Stimulated activated naive B cell treated with anti-CD40 and anti-IgM and Interleukin-4, amounts not matched to agents 10 μg/mL and 1 μg/mL and 100 μg/mL, for 72 hours (primary cell): ENCODE results near the gene SDC1.
"Not testable (repeated sequence)": the region's sequence is repeated elsewhere in the genome, so short reads cannot be mapped to it uniquely, and the experiment has no call there.

Experiments
- ATAC-seq, 2 donors: fragments of 150-1000 bp; cut with Tn5 transposase; replicated peaks; 2 replicates each; pipeline ENCODE4 v1.10.0; 2021; ENCODE audit warnings: moderate library complexity in 1 of 2
- DNase-seq: peaks from one replicate; pipeline ENCODE4 v3.0.0; 2021
- H3K27ac Mint-ChIP-seq: one replicate; pipeline ENCODE4 v1.8.0; 2022; ENCODE audit warnings: mild to moderate bottlenecking, mixed read lengths
- H3K27me3 Mint-ChIP-seq, 2 donors: one replicate each; pipeline ENCODE4 v1.8.0; 2022; ENCODE audit warnings: mixed read lengths in 2 of 2
- H3K36me3 Mint-ChIP-seq, 2 donors: one replicate each; pipeline ENCODE4 v1.8.0; 2022; ENCODE audit warnings: mixed read lengths in 2 of 2, mild to moderate bottlenecking in 1 of 2
- H3K4me1 Mint-ChIP-seq, 2 donors: one replicate each; pipeline ENCODE4 v1.8.0; 2022; ENCODE audit warnings: mixed read lengths in 2 of 2, mild to moderate bottlenecking in 1 of 2
- H3K4me3 Mint-ChIP-seq, 2 donors: one replicate each; pipeline ENCODE4 v1.8.0; 2022; ENCODE audit warnings: mild to moderate bottlenecking in 2 of 2, mixed read lengths in 2 of 2, moderate library complexity in 1 of 2
- H3K9me3 Mint-ChIP-seq, 2 donors: one replicate each; pipeline ENCODE4 v1.8.0; 2022; ENCODE audit warnings: mixed read lengths in 2 of 2, mild to moderate bottlenecking in 1 of 2

Gene SDC1

GRCh38 chr2:20236496-20236895 lies 11.6 kb upstream of the SDC1 start:
- peaks cover 28 to 31% of the 10 kb centered on the region in 2 donors for H3K27me3 Mint-ChIP-seq
- DNase-seq (no peak), ATAC-seq (no peak)
- H3K9me3 Mint-ChIP-seq, result peaks cover 1 to 5% of the 10 kb centered on the region in 2 donors
- H3K36me3 Mint-ChIP-seq, result peaks cover 0 to 7% of the 10 kb centered on the region in 2 donors
- peaks cover 0 to 2% of the 10 kb centered on the region in 2 donors for H3K4me1 Mint-ChIP-seq
- H3K27ac Mint-ChIP-seq, result no peak overlapping the region
- no peak overlapping the region for H3K4me3 Mint-ChIP-seq

- H3K27me3 Mint-ChIP-seq, result peaks cover 34 to 37% of the 10 kb centered on the region in 2 donors
- H3K27ac Mint-ChIP-seq, result no peak overlapping the region
- H3K4me3 Mint-ChIP-seq, result no peak overlapping the region
- ATAC-seq, result no peak
- no peaks in the 10 kb centered on the region for H3K4me1 Mint-ChIP-seq
- no peak for DNase-seq
- H3K36me3 Mint-ChIP-seq, result peaks cover 0 to 7% of the 10 kb centered on the region in 2 donors
- peaks cover 1 to 5% of the 10 kb centered on the region in 2 donors for H3K9me3 Mint-ChIP-seq
These were observed 10.8 kb upstream of the SDC1 start for GRCh38 chr2:20235655-20236305.

DNA sequence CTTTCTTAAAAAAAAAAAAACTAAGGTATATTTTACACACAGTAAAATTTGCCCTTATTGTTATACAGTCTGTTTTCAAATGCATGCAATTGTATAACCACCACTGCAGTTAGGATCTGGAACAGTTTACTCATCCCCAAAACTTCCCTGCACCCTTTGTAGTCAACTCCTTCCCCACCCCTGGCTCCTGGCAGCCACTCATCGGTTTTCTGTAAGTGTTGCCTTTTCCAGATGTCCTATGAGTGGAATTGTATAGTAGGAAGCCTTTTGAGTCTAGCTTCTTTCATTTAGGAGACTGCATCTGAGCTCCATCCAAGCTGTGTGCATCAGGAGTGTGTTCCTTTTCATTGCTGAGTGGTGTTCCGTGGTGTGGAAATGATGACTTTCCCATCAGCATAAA lies 9.7 kb upstream of the SDC1 start:
- H3K36me3 Mint-ChIP-seq, ATAC-seq, H3K27ac Mint-ChIP-seq, H3K4me1 Mint-ChIP-seq, H3K4me3 Mint-ChIP-seq, H3K9me3 Mint-ChIP-seq, DNase-seq: not testable (repeated sequence)
- peaks cover 35 to 40% of the 10 kb centered on the region in 2 donors for H3K27me3 Mint-ChIP-seq

GRCh38 chr2:20232837-20233207 lies 7.9 kb upstream of the SDC1 start:
- Mint-ChIP-seq H3K27me3 (peaks cover 46 to 49% of the 10 kb centered on the region in 2 donors), H3K4me1 (no peaks in the 10 kb centered on the region), H3K36me3 (peaks cover 0 to 2% of the 10 kb centered on the region in 2 donors), H3K27ac (peak overlapping the region; percentile 32), H3K9me3 (peaks cover 1 to 2% of the 10 kb centered on the region in 2 donors), H3K4me3 (no peak overlapping the region)
- no peak for DNase-seq
- no peak for ATAC-seq

DNA sequence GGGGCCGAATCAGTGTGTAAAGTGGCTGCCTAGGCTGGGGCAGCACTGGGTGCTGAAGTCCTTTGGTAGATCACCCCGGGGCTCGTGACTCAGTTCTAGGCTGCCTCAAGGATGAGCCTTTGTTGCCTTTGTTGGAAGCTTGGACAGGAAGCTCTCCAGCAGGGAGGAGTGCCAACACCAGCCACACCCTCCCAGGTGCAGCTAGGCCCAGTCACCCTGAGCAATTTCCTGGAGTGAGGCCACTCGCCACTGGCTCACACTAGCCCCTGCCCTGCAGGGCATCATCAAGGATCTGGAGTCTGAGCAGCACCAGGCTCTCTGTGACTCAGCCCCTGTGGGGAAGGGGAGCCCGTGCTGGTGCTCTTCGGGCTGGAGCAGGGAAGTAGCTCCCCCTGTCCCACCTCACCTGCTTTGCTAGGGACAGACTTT lies 6.7 kb upstream of the SDC1 start:
- Mint-ChIP-seq H3K27ac (no peak overlapping the region), H3K4me3 (no peak overlapping the region), H3K9me3 (no peaks in the 10 kb centered on the region), H3K36me3 (no peaks in the 10 kb centered on the region), H3K4me1 (no peaks in the 10 kb centered on the region), H3K27me3 (peaks cover 42% of the 10 kb centered on the region in 2 donors)
- DNase-seq, result no peak
- ATAC-seq, result no peak

GRCh38 chr2:20231159-20231558 lies 6.2 kb upstream of the SDC1 start:
- Mint-ChIP-seq H3K27ac (no peak overlapping the region), H3K36me3 (no peaks in the 10 kb centered on the region), H3K4me1 (no peaks in the 10 kb centered on the region), H3K27me3 (peaks cover 39 to 40% of the 10 kb centered on the region in 2 donors), H3K9me3 (no peaks in the 10 kb centered on the region), H3K4me3 (no peak overlapping the region)
- no peak for DNase-seq
- ATAC-seq, result no peak

GRCh38 chr2:20230114-20230425 lies 5.1 kb upstream of the SDC1 start:
- Mint-ChIP-seq H3K27ac (no peak overlapping the region), H3K4me3 (no peak overlapping the region), H3K36me3 (no peaks in the 10 kb centered on the region), H3K27me3 (peaks cover 40 to 42% of the 10 kb centered on the region in 2 donors), H3K9me3 (no peaks in the 10 kb centered on the region), H3K4me1 (peaks cover 5 to 8% of the 10 kb centered on the region in 2 donors)
- no peak for ATAC-seq
- DNase-seq, result no peak

GRCh38 chr2:20229322-20230113 lies 4.6 kb upstream of the SDC1 start:
- Mint-ChIP-seq H3K36me3 (no peaks in the 10 kb centered on the region), H3K9me3 (no peaks in the 10 kb centered on the region), H3K4me3 (no peak overlapping the region), H3K27ac (no peak overlapping the region), H3K4me1 (peaks cover 5 to 8% of the 10 kb centered on the region in 2 donors), H3K27me3 (peaks cover 40 to 42% of the 10 kb centered on the region in 2 donors)
- DNase-seq (no peak), ATAC-seq (no peak)

DNA sequence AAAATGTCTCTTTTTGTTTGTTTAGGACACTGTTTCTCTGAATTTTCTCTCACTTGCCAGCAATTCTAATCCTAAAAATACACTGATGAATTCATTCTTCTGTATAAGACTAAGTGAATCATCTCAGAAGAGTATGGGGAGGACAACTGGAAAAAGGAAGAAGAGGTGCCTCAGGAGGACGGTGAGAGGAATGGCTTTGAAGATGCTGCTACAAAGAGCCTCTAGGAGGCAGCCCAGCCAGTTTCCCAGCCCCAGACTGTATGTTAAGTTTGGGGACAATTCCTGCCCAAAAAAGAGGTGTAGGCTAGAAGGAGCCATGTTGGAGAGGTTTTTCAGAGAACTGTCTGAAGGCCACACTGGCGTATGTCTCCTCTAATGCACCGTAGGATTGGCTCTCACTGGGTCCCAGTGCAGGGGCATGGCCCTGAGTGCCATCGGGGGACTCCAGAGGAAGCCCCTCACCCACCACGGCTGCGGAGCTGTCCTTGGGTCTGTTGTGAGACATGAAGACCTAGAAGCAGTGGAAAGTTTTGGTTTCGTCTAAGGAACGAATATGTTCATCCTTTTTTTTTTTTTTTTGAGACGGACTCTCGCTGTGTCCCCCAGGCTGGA lies 3.1 kb upstream of the SDC1 start:
- Mint-ChIP-seq H3K27me3 (peaks cover 37 to 44% of the 10 kb centered on the region in 2 donors), H3K4me3 (no peak overlapping the region), H3K4me1 (peaks cover 7 to 10% of the 10 kb centered on the region in 2 donors), H3K27ac (no peak overlapping the region), H3K9me3 (no peaks in the 10 kb centered on the region), H3K36me3 (no peaks in the 10 kb centered on the region)
- ATAC-seq (no peak), DNase-seq (no peak)

DNA sequence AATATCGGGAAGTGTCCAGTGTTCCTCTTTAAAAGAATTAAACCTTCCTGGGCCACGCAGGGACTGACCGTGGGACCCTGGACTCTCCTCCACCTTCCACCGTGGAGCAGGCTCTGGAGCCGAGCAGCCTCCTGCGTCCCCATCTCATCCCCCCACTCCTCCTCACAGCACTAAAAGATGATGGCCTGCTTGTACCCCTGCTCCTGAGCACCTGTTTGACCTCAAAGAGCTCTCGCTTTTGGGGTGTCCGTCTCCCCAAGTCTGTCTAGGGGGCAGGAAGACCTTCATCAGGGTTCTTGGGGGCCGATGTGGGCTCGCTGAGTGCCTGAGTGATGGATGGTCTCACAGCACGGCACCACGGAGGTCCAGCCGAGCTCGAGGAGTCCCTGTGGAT lies 1.2 kb upstream of the SDC1 start:
- no peak overlapping the region for H3K27ac Mint-ChIP-seq
- ATAC-seq (no peak), DNase-seq (no peak)
- peaks cover 8 to 22% of the 10 kb centered on the region in 2 donors for H3K4me1 Mint-ChIP-seq
- H3K27me3 Mint-ChIP-seq, result peaks cover 43 to 58% of the 10 kb centered on the region in 2 donors
- no peaks in the 10 kb centered on the region for H3K36me3 Mint-ChIP-seq
- no peak overlapping the region for H3K4me3 Mint-ChIP-seq
- H3K9me3 Mint-ChIP-seq, result no peaks in the 10 kb centered on the region

GRCh38 chr2:20225294-20226151 lies 593 bp upstream of the SDC1 start:
- Mint-ChIP-seq H3K4me3 (peak overlapping the region; percentile 67 to 77), H3K36me3 (no peaks in the 10 kb centered on the region), H3K4me1 (peaks cover 8 to 22% of the 10 kb centered on the region in 2 donors), H3K9me3 (no peaks in the 10 kb centered on the region), H3K27ac (no peak overlapping the region), H3K27me3 (peaks cover 38 to 57% of the 10 kb centered on the region in 2 donors)
- peak; percentile 63 to 69 for ATAC-seq
- peak; percentile 18 for DNase-seq

DNA sequence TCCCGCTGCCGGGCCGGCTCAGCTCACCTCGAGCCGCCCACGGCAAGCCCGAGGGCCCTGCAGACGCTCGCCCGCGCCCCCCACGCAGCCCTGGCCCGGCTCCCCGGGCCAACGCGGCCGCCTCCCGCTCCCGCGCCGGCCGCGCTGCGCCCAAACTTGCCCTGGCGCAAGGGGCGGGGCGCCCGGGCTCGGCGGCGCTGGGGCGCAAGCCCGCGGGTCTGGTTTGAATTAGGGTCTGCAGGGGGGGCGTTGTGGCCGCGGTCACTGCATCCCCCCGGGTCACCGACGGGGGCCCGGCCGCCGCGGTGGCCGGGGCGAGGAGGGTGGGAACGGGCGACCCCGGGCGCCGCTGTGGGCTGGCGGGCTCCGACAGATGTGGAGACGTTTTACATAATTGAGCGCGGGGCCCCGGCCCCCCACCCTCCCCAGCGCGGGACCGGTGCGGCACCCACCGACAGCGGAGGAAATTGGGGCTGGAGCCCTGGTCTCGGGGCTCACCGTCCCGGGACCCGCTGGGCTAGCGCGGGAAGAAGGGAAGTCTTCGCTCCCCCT lies 690 bp downstream of the SDC1 start:
- H3K4me3 Mint-ChIP-seq, result peak overlapping the region in 1 of 2 donors; percentile 77

GRCh38 chr2:20223407-20224163 lies 1.3 kb downstream of the SDC1 start:
- Mint-ChIP-seq H3K27ac (no peak overlapping the region), H3K4me3 (peak overlapping the region; percentile 52 to 64), H3K36me3 (no peaks in the 10 kb centered on the region), H3K9me3 (no peaks in the 10 kb centered on the region), H3K27me3 (peaks cover 41 to 55% of the 10 kb centered on the region in 2 donors), H3K4me1 (peaks cover 8 to 22% of the 10 kb centered on the region in 2 donors)
- DNase-seq (peak; percentile 11), ATAC-seq (peak; percentile 17 to 40)

More for the DNA sequence above, 690 bp downstream of the SDC1 start:
- H3K36me3 Mint-ChIP-seq, result no peaks in the 10 kb centered on the region
- no peaks in the 10 kb centered on the region for H3K9me3 Mint-ChIP-seq
- H3K27ac Mint-ChIP-seq, result no peak overlapping the region
- peak; percentile 22 to 30 for ATAC-seq
- peaks cover 8 to 22% of the 10 kb centered on the region in 2 donors for H3K4me1 Mint-ChIP-seq
- no peak for DNase-seq
- peaks cover 41 to 59% of the 10 kb centered on the region in 2 donors for H3K27me3 Mint-ChIP-seq
